Gastroesophageal sphincter (tissue), 3 donors: ENCODE measurements around the gene UTS2.

Experiments used
- CTCF ChIP-seq, 4 experiments: fragments of 200-600 bp in 2 of 4; fragments of 450-650 bp in 2 of 4; sonication (generic) in 1 of 4; IDR thresholded peaks; one replicate each; pipeline ENCODE4 v1.5.1; 2017 to 2019; ENCODE audit warnings: antibody characterized with exemption in 4 of 4, mild to moderate bottlenecking in 2 of 4, moderate library complexity in 2 of 4
- EP300 ChIP-seq: sonication (generic); formaldehyde crosslinking; IDR thresholded peaks from one replicate; pipeline ENCODE4 v1.6.1; 2017; ENCODE audit warnings: antibody characterized with exemption, mild to moderate bottlenecking
- POLR2A ChIP-seq, 2 donors: fragments of 450-650 bp; IDR thresholded peaks; one replicate each; pipeline ENCODE4 v1.6.1; 2017; ENCODE audit warnings: antibody characterized with exemption in 2 of 2, mild to moderate bottlenecking in 2 of 2, moderate library complexity in 1 of 2
- POLR2AphosphoS5 ChIP-seq: sonication (generic); formaldehyde crosslinking; IDR thresholded peaks from one replicate; pipeline ENCODE4 v1.6.1; 2017; ENCODE audit warnings: antibody characterized with exemption

DNA sequence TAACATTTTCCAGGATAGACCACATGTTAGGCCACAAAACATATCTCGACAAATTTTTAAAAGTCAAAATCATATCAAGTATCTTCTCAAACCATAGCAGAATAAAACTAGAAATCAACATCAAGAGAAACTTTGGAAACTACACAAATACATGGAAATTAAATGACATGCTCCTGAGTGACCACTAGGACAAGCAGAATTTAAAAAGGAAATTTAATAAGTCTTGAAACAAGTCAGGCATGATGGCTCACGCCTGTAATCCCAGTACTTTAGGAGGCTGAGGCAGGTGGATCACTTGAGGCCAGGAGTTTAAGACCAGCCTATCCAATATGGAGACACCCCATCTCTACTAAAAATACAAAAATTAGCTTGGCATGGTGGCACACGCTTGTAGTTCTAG is 26.4 kb upstream of the UTS2 start:
- TF ChIP-seq EP300 (no peak), POLR2A (IDR thresholded peaks at IDR 0.05) (no peak), CTCF (IDR thresholded peaks at IDR 0.05) (no peak), POLR2AphosphoS5 (no peak)
